IMR-90 (cell line): ENCODE data around the gene FAM53B. TPM values are rescaled to one million over a fixed set of nuclear protein-coding genes. Genes with fewer than 3 reads are reported as not detected.
A peak's percentile ranks its signal among the peaks of the same experiment; 100 is the strongest.

Source experiments
- ATAC-seq: fragments of 200-7000 bp; cut with Tn5 transposase; 2 replicates; pipeline ENCODE4 v1.9.1; 2020; ENCODE audit warnings: low read depth, mild to moderate bottlenecking, moderate library complexity
- BruUV-seq: library from RNA; stranded (reverse); fragments of 400-500 nt; replicated peaks from 2 replicates; lab custom pipeline; 2021; lab: Mats Ljungman, UMichigan
- CTCF ChIA-PET: fragments of 300-600 bp; formaldehyde crosslinking; extraction: SDS; loops from one replicate; lab custom pipeline; 2021; ENCODE audit warnings: antibody characterized with exemption; lab: Yijun Ruan, JAX
- POLR2A ChIA-PET: fragments of 300-600 bp; sonication (Branson Sonifier 250); formaldehyde crosslinking; loops from one replicate; lab custom pipeline; 2022; ENCODE audit warnings: antibody characterized with exemption; ENCODE audit not compliant: unreplicated experiment; lab: Charles Lee
- DNase-seq: peaks from one replicate; pipeline ENCODE4 v3.0.0; 2013
- H2AFZ ChIP-seq: replicated peaks from 2 replicates; pipeline ENCODE3; 2013; ENCODE audit warnings: low read length, mild to moderate bottlenecking; ENCODE audit not compliant: poor library complexity
- H2AK5ac ChIP-seq: 2 replicates; pipeline ENCODE4 v1.6.1; 2013; ENCODE audit warnings: low read depth, low read length, inconsistent platforms
- H2AK9ac ChIP-seq: replicated peaks from 2 replicates; pipeline ENCODE3; 2013; ENCODE audit warnings: mild to moderate bottlenecking, low read depth, low read length, moderate library complexity; ENCODE audit not compliant: poor library complexity
- H2BK120ac ChIP-seq: 2 replicates; pipeline ENCODE4 v1.6.1; 2013; ENCODE audit warnings: low read depth, low read length, inconsistent platforms
- H2BK15ac ChIP-seq: 3 replicates; pipeline ENCODE4 v1.6.1; 2013; ENCODE audit warnings: low read depth, low read length, inconsistent platforms
- H2BK20ac ChIP-seq: 2 replicates; pipeline ENCODE4 v1.6.1; 2013; ENCODE audit warnings: low read depth, mild to moderate bottlenecking, inconsistent platforms, low read length, moderate library complexity
- H2BK5ac ChIP-seq: 2 replicates; pipeline ENCODE4 v1.6.1; 2013; ENCODE audit warnings: mild to moderate bottlenecking, low read depth, low read length, inconsistent platforms; ENCODE audit not compliant: poor library complexity, severe bottlenecking
- H3K14ac ChIP-seq: replicated peaks from 2 replicates; pipeline ENCODE4 v1.6.1; 2013; ENCODE audit warnings: low read depth, low read length, inconsistent platforms
- H3K18ac ChIP-seq: 2 replicates; pipeline ENCODE4 v1.6.1; 2013; ENCODE audit warnings: low read depth, low read length, control low read depth
- H3K23ac ChIP-seq: 2 replicates; pipeline ENCODE4 v1.6.1; 2013; ENCODE audit warnings: low read depth, low read length, inconsistent platforms
- H3K27ac ChIP-seq: 2 replicates; pipeline ENCODE4 v1.5.1; 2013; ENCODE audit warnings: mild to moderate bottlenecking, control low read depth, low read length; ENCODE audit not compliant: insufficient read depth
- H3K27me3 ChIP-seq: 2 replicates; pipeline ENCODE4 v1.6.1; 2013; ENCODE audit warnings: low read length; ENCODE audit not compliant: control insufficient read depth, insufficient read depth
- H3K36me3 ChIP-seq: 2 replicates; pipeline ENCODE4 v1.6.1; 2013; ENCODE audit warnings: low read length, mixed read lengths; ENCODE audit not compliant: control insufficient read depth, insufficient read depth
- H3K4ac ChIP-seq: 2 replicates; pipeline ENCODE4 v1.6.1; 2013; ENCODE audit warnings: low read depth, low read length, inconsistent platforms
- H3K4me1 ChIP-seq: 2 replicates; pipeline ENCODE4 v1.6.1; 2013; ENCODE audit warnings: low read length, mixed read lengths; ENCODE audit not compliant: control insufficient read depth, insufficient read depth
- H3K4me2 ChIP-seq: 2 replicates; pipeline ENCODE4 v1.6.1; 2013; ENCODE audit warnings: low read depth, mild to moderate bottlenecking, control low read depth, low read length, moderate library complexity
- H3K4me3 ChIP-seq: 2 replicates; pipeline ENCODE4 v1.5.1; 2013; ENCODE audit warnings: low read depth, mild to moderate bottlenecking, control low read depth, low read length, moderate library complexity; ENCODE audit not compliant: insufficient read depth
- H3K56ac ChIP-seq: 2 replicates; pipeline ENCODE4 v1.6.1; 2013; ENCODE audit warnings: low read length, inconsistent platforms; ENCODE audit not compliant: insufficient read depth; ENCODE audit errors: extremely low read depth
- H3K79me1 ChIP-seq, 2 experiments: 2 replicates each; pipeline ENCODE4 v1.6.1; 2013; ENCODE audit warnings: low read length in 2 of 2, inconsistent platforms in 1 of 2, low read depth in 1 of 2
- H3K9ac ChIP-seq: 2 replicates; pipeline ENCODE4 v1.6.1; 2013; ENCODE audit warnings: low read depth, low read length, control low read depth
- H3K9me1 ChIP-seq: 2 replicates; pipeline ENCODE4 v1.6.1; 2013; ENCODE audit warnings: low read length, inconsistent platforms; ENCODE audit not compliant: insufficient read depth
- H3K9me3 ChIP-seq: 2 replicates; pipeline ENCODE4 v1.6.1; 2013; ENCODE audit warnings: low read length; ENCODE audit not compliant: control insufficient read depth, insufficient read depth
- H4K20me1 ChIP-seq: 2 replicates; pipeline ENCODE4 v1.6.1; 2013; ENCODE audit warnings: low read length, inconsistent platforms; ENCODE audit not compliant: insufficient read depth
- H4K5ac ChIP-seq: 2 replicates; pipeline ENCODE4 v1.6.1; 2013; ENCODE audit warnings: mild to moderate bottlenecking, low read depth, low read length, control low read depth
- H4K8ac ChIP-seq, 2 experiments: 2 replicates each; pipeline ENCODE4 v1.6.1; 2013; ENCODE audit warnings: low read depth in 2 of 2, low read length in 2 of 2, control low read depth in 1 of 2, inconsistent platforms in 1 of 2
- H4K91ac ChIP-seq: 2 replicates; pipeline ENCODE4 v1.6.1; 2013; ENCODE audit warnings: low read depth, low read length, inconsistent platforms; ENCODE audit not compliant: insufficient read depth
- BHLHE40 ChIP-seq: fragments of 150-350 bp; IDR thresholded peaks from 2 replicates; pipeline ENCODE4 v1.6.1; 2016; ENCODE audit warnings: mild to moderate bottlenecking, low read depth, low read length
- CEBPB ChIP-seq: IDR thresholded peaks from 2 replicates; pipeline ENCODE4 v1.6.1; 2012; ENCODE audit warnings: low read depth, low read length, improper control_type of control experiment
- CHD1 ChIP-seq: IDR thresholded peaks from 2 replicates; pipeline ENCODE4 v1.6.1; 2012; ENCODE audit warnings: low read depth, low read length, improper control_type of control experiment
- FOS ChIP-seq: fragments of 150-350 bp; IDR thresholded peaks from 2 replicates; pipeline ENCODE4 v1.6.1; 2016; ENCODE audit warnings: low read depth, low read length
- MAFK ChIP-seq: IDR thresholded peaks from 2 replicates; pipeline ENCODE4 v1.6.1; 2012; ENCODE audit warnings: low read depth, low read length, improper control_type of control experiment
- MAZ ChIP-seq: IDR thresholded peaks from 2 replicates; pipeline ENCODE4 v1.6.1; 2012; ENCODE audit warnings: low read depth, mild to moderate bottlenecking, low read length, improper control_type of control experiment, moderate library complexity, borderline replicate concordance
- MXI1 ChIP-seq: IDR thresholded peaks from 2 replicates; pipeline ENCODE4 v1.6.1; 2012; ENCODE audit warnings: low read depth, mild to moderate bottlenecking, low read length, moderate library complexity, borderline replicate concordance
- NFE2L2 ChIP-seq: fragments of 150-350 bp; IDR thresholded peaks from 2 replicates; pipeline ENCODE4 v1.6.1; 2016; ENCODE audit warnings: low read depth, mild to moderate bottlenecking, low read length
- POLR2A ChIP-seq: IDR thresholded peaks from 2 replicates; pipeline ENCODE4 v1.6.1; 2012; ENCODE audit warnings: mild to moderate bottlenecking, low read depth, low read length
- RAD21 ChIP-seq: IDR thresholded peaks from 2 replicates; pipeline ENCODE4 v1.6.1; 2012; ENCODE audit warnings: low read length, improper control_type of control experiment
- RCOR1 ChIP-seq: IDR thresholded peaks from 2 replicates; pipeline ENCODE4 v1.6.1; 2012; ENCODE audit warnings: mild to moderate bottlenecking, low read length, improper control_type of control experiment; ENCODE audit not compliant: insufficient replicate concordance
- RFX5 ChIP-seq: IDR thresholded peaks from 2 replicates; pipeline ENCODE4 v1.8.0; 2012; ENCODE audit warnings: low read depth, mild to moderate bottlenecking, low read length, moderate library complexity
- SMC3 ChIP-seq: fragments of 150-350 bp; IDR thresholded peaks from 2 replicates; pipeline ENCODE4 v1.6.1; 2016; ENCODE audit warnings: low read depth, mild to moderate bottlenecking, antibody characterized with exemption, low read length, moderate library complexity
- USF2 ChIP-seq: fragments of 150-350 bp; IDR thresholded peaks from 2 replicates; pipeline ENCODE4 v1.6.1; 2017; ENCODE audit warnings: mild to moderate bottlenecking, antibody characterized with exemption, low read length, low read depth
- WGBS, 2 experiments: methylation state at CpG; one replicate each; pipeline versions ENCODE4 v1.1.5 to v1.1.7; 2013; ENCODE audit warnings: missing lambda C conversion rate in 2 of 2; ENCODE audit not compliant: insufficient read length in 1 of 2; ENCODE audit errors: extremely low coverage in 2 of 2; 5-methylcytosine and 5-hydroxymethylcytosine counted together
- dilution Hi-C: fragments of 300-500 bp; cut with HindIII; formaldehyde crosslinking; loops from one replicate; pipeline ENCODE4 v1.14.3; 2018; ENCODE audit warnings: low sequenced_read_pairs; ENCODE audit not compliant: unreplicated experiment
- in situ Hi-C: fragments of 300-500 bp; cut with MboI; formaldehyde crosslinking; loops from 3 replicates; pipeline ENCODE4 v1.14.3; 2019; ENCODE audit warnings: low sequenced_read_pairs, inconsistent platforms, mixed read lengths
- intact Hi-C: fragments of 100-400 bp; cut with micrococcal nuclease; formaldehyde crosslinking; loops from 2 replicates; pipeline ENCODE4 v1.10.0; 2022
- polyA plus RNA-seq, 3 experiments: library from polyadenylated mRNA; depleted of rRNA; stranded (reverse); fragments of >200 nt; gene quantifications; 2 replicates each; pipeline ENCODE4 v1.2.3, GENCODE V29; 2012; ENCODE audit warnings: low replicate concordance in 1 of 3
- total RNA-seq: library from RNA; depleted of rRNA; stranded (reverse); fragments of >200 nt; gene quantifications from 2 replicates; pipeline ENCODE4 v1.2.3, GENCODE V29; 2012
- TF ChIP-seq, protein P1 (sequence below): fragments of 150-350 bp; IDR thresholded peaks from 2 replicates; pipeline ENCODE4 v1.6.1; 2016; ENCODE audit warnings: low read depth, mild to moderate bottlenecking, low read length, moderate library complexity, borderline replicate concordance
- TF ChIP-seq, protein P2 (sequence below): conservative IDR thresholded peaks from 2 replicates; pipeline ENCODE4 v1.5.1; 2012; ENCODE audit warnings: mild to moderate bottlenecking, low read depth, low read length, improper control_type of control experiment

The FAM53B gene
- total and polyA plus RNA-seq, 2 of the 4 experiments (the other 2 are of a cell fraction): 3.8 to 5.7 TPM

DNA sequence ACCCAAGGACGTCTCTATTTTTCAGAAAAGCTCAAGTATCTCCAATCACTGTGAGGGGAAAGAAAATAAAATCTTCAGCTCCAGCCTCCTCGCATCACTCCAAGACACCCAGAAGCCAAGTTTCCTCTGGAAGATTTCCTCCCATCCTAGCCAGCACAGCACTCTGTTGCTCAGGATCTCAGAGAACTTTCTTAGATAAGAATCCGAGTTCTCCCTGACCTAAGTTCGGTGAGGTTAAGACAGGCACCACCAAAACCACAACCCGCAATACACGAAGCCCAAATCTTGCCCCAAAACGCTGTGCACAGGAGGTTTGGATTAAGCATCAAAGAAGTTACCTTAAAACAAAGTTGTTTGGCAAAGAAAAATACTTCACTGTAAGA, 4.2 kb downstream of the FAM53B start:
- Histone ChIP-seq H3K23ac (peak overlapping the region; percentile 78; the same call in 1 of the 2 replicates), H2BK120ac (no peak overlapping the region), H3K79me1 (peaks cover 3 to 40% of the 10 kb centered on the region in 2 experiments), H4K5ac (no peak overlapping the region), H2AK5ac (no peak overlapping the region), H2AK9ac (no peak overlapping the region), H4K20me1 (peaks cover 21% of the 10 kb centered on the region), H3K18ac (no peak overlapping the region), H3K4ac (no peak overlapping the region; the same call in 1 of the 2 replicates), H3K4me1 (peaks cover 17% of the 10 kb centered on the region), H3K4me3 (no peak overlapping the region), H4K91ac (no peak overlapping the region), H3K4me2 (no peak overlapping the region; the same call in 1 of the 2 replicates), H2BK20ac (no peak overlapping the region), H2AFZ (no peak overlapping the region), H2BK5ac (no peak overlapping the region), H3K9ac (no peak overlapping the region), H3K9me1 (no peaks in the 10 kb centered on the region; the same call in 1 of the 2 replicates), H3K56ac (no peak overlapping the region), H3K14ac (0 out of 2 replicates have a peak overlapping the region, but pooled peaks have one; percentile 18), H3K36me3 (no peaks in the 10 kb centered on the region), H3K9me3 (no peaks in the 10 kb centered on the region), H2BK15ac (no peak overlapping the region), H4K8ac (no peak overlapping the region), H3K27me3 (no peaks in the 10 kb centered on the region), H3K27ac (no peak overlapping the region)
- no TSS peak for BruUV-seq
- dilution Hi-C loops: no loop called here
- intact Hi-C loops: loop anchor here (5.0 kb wide), 4 partner anchors 38 to 748 kb away; no protein-coding TSS in a partner anchor
- ATAC-seq (no peak), DNase-seq (no peak)
- ChIA-PET POLR2A (no interaction called here), CTCF (no interaction called here)
- TF ChIP-seq SMC3 (no peak), RAD21 (no peak), BHLHE40 (no peak), FOS (no peak), MAFK (no peak), POLR2A (no peak), USF2 (no peak), MXI1 (no peak), NFE2L2 (no peak), CHD1 (no peak), MAZ (no peak), RFX5 (no peak), RCOR1 (no peak), CEBPB (no peak)
- TF ChIP-seq, protein P1, sequence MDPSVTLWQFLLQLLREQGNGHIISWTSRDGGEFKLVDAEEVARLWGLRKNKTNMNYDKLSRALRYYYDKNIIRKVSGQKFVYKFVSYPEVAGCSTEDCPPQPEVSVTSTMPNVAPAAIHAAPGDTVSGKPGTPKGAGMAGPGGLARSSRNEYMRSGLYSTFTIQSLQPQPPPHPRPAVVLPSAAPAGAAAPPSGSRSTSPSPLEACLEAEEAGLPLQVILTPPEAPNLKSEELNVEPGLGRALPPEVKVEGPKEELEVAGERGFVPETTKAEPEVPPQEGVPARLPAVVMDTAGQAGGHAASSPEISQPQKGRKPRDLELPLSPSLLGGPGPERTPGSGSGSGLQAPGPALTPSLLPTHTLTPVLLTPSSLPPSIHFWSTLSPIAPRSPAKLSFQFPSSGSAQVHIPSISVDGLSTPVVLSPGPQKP: no peak
- TF ChIP-seq, protein P2, sequence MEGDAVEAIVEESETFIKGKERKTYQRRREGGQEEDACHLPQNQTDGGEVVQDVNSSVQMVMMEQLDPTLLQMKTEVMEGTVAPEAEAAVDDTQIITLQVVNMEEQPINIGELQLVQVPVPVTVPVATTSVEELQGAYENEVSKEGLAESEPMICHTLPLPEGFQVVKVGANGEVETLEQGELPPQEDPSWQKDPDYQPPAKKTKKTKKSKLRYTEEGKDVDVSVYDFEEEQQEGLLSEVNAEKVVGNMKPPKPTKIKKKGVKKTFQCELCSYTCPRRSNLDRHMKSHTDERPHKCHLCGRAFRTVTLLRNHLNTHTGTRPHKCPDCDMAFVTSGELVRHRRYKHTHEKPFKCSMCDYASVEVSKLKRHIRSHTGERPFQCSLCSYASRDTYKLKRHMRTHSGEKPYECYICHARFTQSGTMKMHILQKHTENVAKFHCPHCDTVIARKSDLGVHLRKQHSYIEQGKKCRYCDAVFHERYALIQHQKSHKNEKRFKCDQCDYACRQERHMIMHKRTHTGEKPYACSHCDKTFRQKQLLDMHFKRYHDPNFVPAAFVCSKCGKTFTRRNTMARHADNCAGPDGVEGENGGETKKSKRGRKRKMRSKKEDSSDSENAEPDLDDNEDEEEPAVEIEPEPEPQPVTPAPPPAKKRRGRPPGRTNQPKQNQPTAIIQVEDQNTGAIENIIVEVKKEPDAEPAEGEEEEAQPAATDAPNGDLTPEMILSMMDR: no peak
- in situ Hi-C loops: loop anchor here (5.0 kb wide), 1 partner anchor 203 kb away; no protein-coding TSS in a partner anchor
- 100% methylated on average over 1 of the region's 7 CpGs; no CpG with 5 or more reads in 1 of the 2 experiments for WGBS, 2 experiments
